IMR-90 (cell line): Measurements from ENCODE around the gene SF3A1.

ENCODE experiments used
- CTCF ChIP-seq: conservative IDR thresholded peaks from 2 replicates; pipeline ENCODE4 v1.5.1; 2012; ENCODE audit warnings: mild to moderate bottlenecking, low read depth, low read length, improper control_type of control experiment
- MAZ ChIP-seq: IDR thresholded peaks from 2 replicates; pipeline ENCODE4 v1.6.1; 2012; ENCODE audit warnings: low read depth, mild to moderate bottlenecking, low read length, improper control_type of control experiment, moderate library complexity, borderline replicate concordance

GRCh38 chr22:30286331-30286730 is 70.4 kb downstream of the SF3A1 start:
- no peak for TF ChIP-seq MAZ
- no peak for TF ChIP-seq CTCF
